A549 (cell line): Measurements from ENCODE around the gene ABLIM1. TPM values are rescaled to one million over a fixed set of nuclear protein-coding genes. Genes with fewer than 3 reads are reported as not detected.

ENCODE experiments used
- ATAC-seq, 2 experiments: fragments of 200-7000 bp in 1 of 2; fragments of >200 bp in 1 of 2; cut with Nextera tagmentation in 1 of 2; cut with Tn5 transposase in 1 of 2; 3 replicates each; pipeline versions ENCODE4 v1.8.0 to v1.9.1; 2018 to 2020; ENCODE audit warnings: mild to moderate bottlenecking in 1 of 2, moderate library complexity in 1 of 2
- CTCF ChIA-PET: fragments of 300-600 bp; sonication (Branson Sonifier 250); formaldehyde crosslinking; extraction: SDS; loops from one replicate; lab custom pipeline; 2021; ENCODE audit warnings: antibody characterized with exemption, inconsistent platforms; lab: Yijun Ruan, JAX
- POLR2A ChIA-PET: fragments of 350-600 bp; formaldehyde crosslinking; extraction: SDS; loops from one replicate; lab custom pipeline; 2021; ENCODE audit warnings: antibody characterized with exemption, inconsistent platforms; lab: Yijun Ruan, JAX
- DNase-seq, 2 experiments: peaks; one replicate each; pipeline versions ENCODE4 v3.0.0 to v3.0.0-alpha.2; 2011 to 2016; ENCODE audit warnings: low read depth in 1 of 2, low spot score in 1 of 2
- FAIRE-seq: peaks from 2 replicates; lab custom pipeline; 2011; peaks lifted over from hg19 to GRCh38; lab: Jason Lieb, UNC
- H3K27ac ChIP-seq, 2 experiments: fragments of >200 bp; sonication (Bioruptor Twin); formaldehyde crosslinking; 3 replicates each; pipeline ENCODE4 v1.5.1; 2016 to 2017
- H3K4me1 ChIP-seq: fragments of >200 bp; sonication (Bioruptor Twin); formaldehyde crosslinking; 3 replicates; pipeline ENCODE4 v1.6.1; 2016
- H3K4me2 ChIP-seq: fragments of >200 bp; sonication (Bioruptor Twin); formaldehyde crosslinking; 3 replicates; pipeline ENCODE4 v1.6.1; 2016
- H3K4me3 ChIP-seq: fragments of >200 bp; sonication (Bioruptor Twin); formaldehyde crosslinking; 3 replicates; pipeline ENCODE4 v1.5.1; 2016
- H3K9me3 ChIP-seq: fragments of >200 bp; sonication (Bioruptor Twin); formaldehyde crosslinking; 3 replicates; pipeline ENCODE4 v1.6.1; 2016
- CBX8 ChIP-seq: fragments of 200-600 bp; sonication (generic); IDR thresholded peaks from 2 replicates; pipeline ENCODE4 v1.6.1; 2016
- CEBPB ChIP-seq, 2 experiments: fragments of >200 bp in 1 of 2; sonication (Bioruptor Twin) in 1 of 2; formaldehyde crosslinking in 1 of 2; IDR thresholded peaks; 2 replicates each; pipeline ENCODE4 v1.6.1; 2012 to 2016
- FOSB ChIP-seq: fragments of 250-450 bp; sonication (Bioruptor Pico); IDR thresholded peaks from 2 replicates; pipeline ENCODE4 v1.5.0; 2020; ENCODE audit warnings: mild to moderate bottlenecking, moderate library complexity
- FOSL2 ChIP-seq, 2 experiments: fragments of 450-650 bp in 1 of 2; fragments of >200 bp in 1 of 2; sonication (Bioruptor Twin) in 1 of 2; formaldehyde crosslinking; IDR thresholded peaks; 2 replicates each; pipeline versions ENCODE4 v1.5.0 to v1.6.1; 2016 to 2020; ENCODE audit warnings: mild to moderate bottlenecking in 1 of 2, moderate library complexity in 1 of 2
- HDAC2 ChIP-seq: fragments of 200-600 bp; sonication (generic); IDR thresholded peaks from 2 replicates; pipeline ENCODE4 v1.6.1; 2016
- HOXB13 ChIP-seq: fragments of 250-450 bp; sonication (Bioruptor Pico); IDR thresholded peaks from 2 replicates; pipeline ENCODE4 v1.5.0; 2020; ENCODE audit warnings: low read depth, mild to moderate bottlenecking, moderate library complexity
- HOXB5 ChIP-seq: fragments of 250-450 bp; sonication (Bioruptor Pico); IDR thresholded peaks from 2 replicates; pipeline ENCODE4 v1.5.0; 2020; ENCODE audit warnings: mild to moderate bottlenecking, moderate library complexity
- KDM5A ChIP-seq: fragments of 200-600 bp; sonication (generic); IDR thresholded peaks from 2 replicates; pipeline ENCODE4 v1.6.1; 2016; ENCODE audit warnings: antibody characterized with exemption, mild to moderate bottlenecking
- MYC ChIP-seq: IDR thresholded peaks from 2 replicates; pipeline ENCODE4 v1.6.1; 2012; ENCODE audit warnings: mild to moderate bottlenecking, inconsistent platforms, low read length, improper control_type of control experiment, borderline replicate concordance
- POLR2A ChIP-seq: IDR thresholded peaks from 2 replicates; pipeline ENCODE4 v1.6.1; 2012; ENCODE audit warnings: mild to moderate bottlenecking, low read length
- POLR2AphosphoS2 ChIP-seq: conservative IDR thresholded peaks from 2 replicates; pipeline ENCODE4 v1.6.1; 2012; ENCODE audit warnings: low read length, improper control_type of control experiment, inconsistent platforms
- RAD21 ChIP-seq, 2 experiments: fragments of >200 bp in 1 of 2; sonication (Bioruptor Twin) in 1 of 2; formaldehyde crosslinking in 1 of 2; IDR thresholded peaks in 1 of 2; conservative IDR thresholded peaks in 1 of 2; 2 replicates in 1 of 2; 3 replicates in 1 of 2; pipeline ENCODE4 v1.6.1; 2012 to 2018; ENCODE audit warnings: inconsistent platforms in 1 of 2
- SREBF2 ChIP-seq: fragments of 450-650 bp; IDR thresholded peaks from 2 replicates; pipeline ENCODE4 v1.6.1; 2014; ENCODE audit warnings: mild to moderate bottlenecking, moderate library complexity
- ZNF302 ChIP-seq: fragments of 250-450 bp; sonication (Bioruptor Pico); IDR thresholded peaks from 2 replicates; pipeline ENCODE4 v1.9.0; 2021; ENCODE audit warnings: inconsistent platforms, mild to moderate bottlenecking, moderate library complexity
- ZSCAN20 ChIP-seq: fragments of 250-450 bp; sonication (Bioruptor Pico); IDR thresholded peaks from 2 replicates; pipeline ENCODE4 v1.8.0; 2022; ENCODE audit warnings: mild to moderate bottlenecking, moderate library complexity
- WGBS: methylation state at CpG from one replicate; pipeline ENCODE4 v1.1.6; 2017; ENCODE audit errors: missing lambda C conversion rate; 5-methylcytosine and 5-hydroxymethylcytosine counted together
- polyA plus RNA-seq, 4 experiments: library from polyadenylated mRNA; depleted of rRNA in 3 of 4; stranded (reverse); fragments of >200 nt; fragmentation: RNase III in 1 of 4; extraction: RNeasy Plus Mini Kit Qiagen cat#74134 plus additional on column Dnase treatment in 1 of 4; gene quantifications; 2 replicates in 3 of 4; 3 replicates in 1 of 4; pipeline ENCODE4 v1.2.3, GENCODE V29; 2011 to 2017
- TF ChIP-seq, protein P1 (sequence below): fragments of 250-450 bp; sonication (Bioruptor Pico); IDR thresholded peaks from 2 replicates; pipeline ENCODE4 v1.5.0; 2021; ENCODE audit warnings: mild to moderate bottlenecking, moderate library complexity, borderline replicate concordance
- TF ChIP-seq, protein P2 (sequence below): IDR thresholded peaks from 2 replicates; pipeline ENCODE4 v1.6.1; 2012

Gene ABLIM1
- polyA plus RNA-seq, 2 of the 4 experiments (the other 2 are of a cell fraction): 21.4 to 70.2 TPM

DNA sequence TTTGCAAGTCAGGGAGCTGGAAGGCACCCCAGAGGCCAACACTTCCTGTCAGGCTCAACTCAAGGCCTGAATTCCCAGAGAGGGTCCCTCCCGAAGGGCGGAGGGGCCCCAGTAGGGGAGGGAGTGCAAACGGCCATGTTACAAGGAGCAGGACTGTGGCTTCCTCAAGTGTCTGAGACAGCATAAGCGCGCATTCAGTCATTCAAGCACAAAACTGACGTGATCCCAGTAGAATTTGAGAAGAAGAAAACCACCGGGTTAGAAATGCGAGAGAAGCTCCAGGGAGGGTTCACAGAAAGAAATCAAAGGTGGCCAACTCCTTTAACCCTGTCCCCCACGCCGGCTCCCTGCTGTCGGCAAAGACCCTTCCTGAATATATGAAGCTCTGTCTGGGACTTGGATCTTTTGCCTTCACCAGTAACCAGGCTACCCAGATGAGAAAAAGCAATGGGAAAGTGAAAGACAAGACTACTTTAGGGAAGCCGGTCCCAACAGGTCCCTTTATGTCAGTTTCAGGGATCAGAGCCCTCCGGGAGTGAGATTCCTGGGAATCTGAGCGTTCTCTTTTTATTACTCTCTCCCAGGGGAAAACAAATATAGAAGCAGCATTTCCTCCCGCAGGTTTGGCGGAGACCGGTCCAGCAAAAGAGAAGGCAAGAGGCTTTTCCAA lies 255.1 kb downstream of the ABLIM1 start:
- TF ChIP-seq MYC: no peak
- TF ChIP-seq ZNF302 (CRISPR knock-in tag): no peak
- TF ChIP-seq POLR2A: no peak
- no peak for TF ChIP-seq POLR2AphosphoS2
- TF ChIP-seq HDAC2: no peak
- TF ChIP-seq, protein P1, sequence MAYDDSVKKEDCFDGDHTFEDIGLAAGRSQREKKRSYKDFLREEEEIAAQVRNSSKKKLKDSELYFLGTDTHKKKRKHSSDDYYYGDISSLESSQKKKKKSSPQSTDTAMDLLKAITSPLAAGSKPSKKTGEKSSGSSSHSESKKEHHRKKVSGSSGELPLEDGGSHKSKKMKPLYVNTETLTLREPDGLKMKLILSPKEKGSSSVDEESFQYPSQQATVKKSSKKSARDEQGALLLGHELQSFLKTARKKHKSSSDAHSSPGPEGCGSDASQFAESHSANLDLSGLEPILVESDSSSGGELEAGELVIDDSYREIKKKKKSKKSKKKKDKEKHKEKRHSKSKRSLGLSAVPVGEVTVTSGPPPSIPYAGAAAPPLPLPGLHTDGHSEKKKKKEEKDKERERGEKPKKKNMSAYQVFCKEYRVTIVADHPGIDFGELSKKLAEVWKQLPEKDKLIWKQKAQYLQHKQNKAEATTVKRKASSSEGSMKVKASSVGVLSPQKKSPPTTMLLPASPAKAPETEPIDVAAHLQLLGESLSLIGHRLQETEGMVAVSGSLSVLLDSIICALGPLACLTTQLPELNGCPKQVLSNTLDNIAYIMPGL (CRISPR knock-in tag): no peak
- no peak for TF ChIP-seq CEBPB (IDR thresholded peaks at IDR 0.05)
- TF ChIP-seq RAD21 (conservative IDR thresholded peaks at IDR 0.05 in 1 of 2, IDR thresholded peaks at IDR 0.05 in 1 of 2): no peak
- H3K4me1 ChIP-seq: peaks cover 47% of the 10 kb centered on the region
- no peaks in the 10 kb centered on the region for H3K9me3 ChIP-seq
- CTCF ChIA-PET: interaction anchor here (0.6 to 4.4 kb wide), 32 partner anchors 12 to 696 kb away, joined by 3 to 76 read pairs (median 5); no protein-coding TSS in a partner anchor
- no peak for DNase-seq
- POLR2A ChIA-PET: interaction anchor here (0.6 to 2.5 kb wide), 8 partner anchors 11 to 99 kb away, joined by 3 to 10 read pairs (median 4); no protein-coding TSS in a partner anchor
- FAIRE-seq: no peak
- H3K4me2 ChIP-seq: peak overlapping the region; percentile 96
- WGBS: 67% methylated on average over 14 of the region's 17 CpGs
- H3K4me3 ChIP-seq: peak overlapping the region; percentile 83
- no peak for ATAC-seq
- peak overlapping the region; percentile 74 to 97 for H3K27ac ChIP-seq

DNA sequence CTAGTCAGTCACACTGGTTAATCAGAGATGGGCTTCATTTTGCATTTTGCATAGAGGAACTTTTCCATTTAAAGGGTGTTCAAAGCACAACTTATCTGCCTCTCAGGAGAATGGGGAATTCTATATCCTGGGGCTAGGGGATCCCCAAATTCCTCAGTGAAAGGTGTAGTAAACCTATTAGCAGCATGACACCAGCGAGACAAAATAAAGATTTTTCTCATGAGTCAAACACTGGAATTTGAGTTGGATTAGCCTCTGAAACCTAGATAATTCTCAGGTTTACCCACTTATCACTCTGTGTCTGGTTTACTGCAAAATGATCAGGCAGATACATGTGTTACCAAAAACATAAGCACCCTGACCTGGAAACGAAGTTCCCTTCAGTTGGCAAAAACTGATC lies 255.8 kb downstream of the ABLIM1 start:
- WGBS: 66% methylated on average over 2 of the region's 2 CpGs
- FAIRE-seq (no peak), ATAC-seq (no peak), DNase-seq (no peak)
- POLR2A ChIA-PET: interaction anchor here (1.9 kb wide), 1 partner anchor 13 kb away, joined by 5 read pairs; no protein-coding TSS in a partner anchor
- Histone ChIP-seq H3K27ac (0 out of 6 replicates have a peak overlapping the region, but pooled peaks of 1 of the 2 experiments have one; percentile 25), H3K9me3 (no peaks in the 10 kb centered on the region), H3K4me2 (peak overlapping the region; percentile 96), H3K4me1 (peaks cover 47% of the 10 kb centered on the region), H3K4me3 (no peak overlapping the region)
- TF ChIP-seq HOXB5 (CRISPR knock-in tag): no peak
- TF ChIP-seq FOSB (CRISPR knock-in tag): no peak
- TF ChIP-seq KDM5A: no peak
- no peak for TF ChIP-seq CBX8
- TF ChIP-seq, protein P2, sequence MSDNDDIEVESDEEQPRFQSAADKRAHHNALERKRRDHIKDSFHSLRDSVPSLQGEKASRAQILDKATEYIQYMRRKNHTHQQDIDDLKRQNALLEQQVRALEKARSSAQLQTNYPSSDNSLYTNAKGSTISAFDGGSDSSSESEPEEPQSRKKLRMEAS: no peak
- TF ChIP-seq ZSCAN20 (CRISPR knock-in tag): no peak
- TF ChIP-seq SREBF2: no peak
- CTCF ChIA-PET: interaction anchor here (0.9 to 4.4 kb wide), 7 partner anchors 11 to 695 kb away, joined by 3 to 76 read pairs (median 5); no protein-coding TSS in a partner anchor

DNA sequence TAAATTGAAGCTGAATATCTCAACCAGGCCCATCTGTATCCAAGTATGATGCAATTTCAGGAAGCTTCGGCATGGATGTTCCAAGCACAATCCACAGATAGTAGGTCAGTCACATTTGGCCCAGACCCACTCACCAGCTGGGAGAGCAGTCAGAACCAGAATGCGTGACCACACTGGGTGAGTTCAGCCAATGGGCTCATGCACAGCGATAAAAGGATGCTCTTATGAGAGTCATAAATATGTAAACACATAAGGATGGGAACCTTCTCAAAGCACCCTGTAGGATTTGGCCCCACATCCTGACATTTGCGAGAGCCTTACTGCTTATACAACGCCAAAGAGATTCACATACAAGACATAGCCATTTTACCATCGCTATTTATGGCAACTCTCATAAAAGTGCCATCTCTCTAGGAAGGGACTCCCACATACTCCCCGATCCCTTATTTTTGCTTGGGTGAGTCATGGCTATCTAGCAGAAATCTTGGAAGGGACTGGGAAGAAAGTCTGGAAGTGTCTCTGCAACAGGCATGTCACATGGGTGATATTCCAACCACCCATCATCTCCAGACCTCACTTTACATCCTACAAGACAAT lies 256.8 kb downstream of the ABLIM1 start:
- H3K4me2 ChIP-seq: peak overlapping the region; percentile 96; the same call in 2 of the 3 replicates
- no peak overlapping the region for H3K27ac ChIP-seq
- no peaks in the 10 kb centered on the region for H3K9me3 ChIP-seq
- H3K4me1 ChIP-seq: peaks cover 47% of the 10 kb centered on the region
- TF ChIP-seq HDAC2 (no peak), CEBPB (IDR thresholded peaks at IDR 0.05) (peak; percentile 10 to 36; a peak in 2 of 4 replicates), HOXB13 (CRISPR knock-in tag) (no peak), FOSL2 (IDR thresholded peaks at IDR 0.05) (peak; percentile 14; the same call in 1 of the 2 replicates), FOSL2 (CRISPR knock-in tag; IDR thresholded peaks at IDR 0.05) (peak; percentile 19; the same call in 1 of the 2 replicates), POLR2A (no peak)
- no peak overlapping the region for H3K4me3 ChIP-seq
- POLR2A ChIA-PET: no interaction called here
- no peak for FAIRE-seq
- ATAC-seq: no peak
- WGBS: 82% methylated on average over 7 of the region's 7 CpGs
- CTCF ChIA-PET: interaction anchor here (0.9 to 3.7 kb wide), 4 partner anchors 10 to 385 kb away, joined by 3 to 43 read pairs (median 4); no protein-coding TSS in a partner anchor
- no peak for DNase-seq
